Neuronal stem cell (in vitro differentiated cells): Measurements from ENCODE around the gene PACS2.

Experiments used
- DNase-seq: peaks from one replicate; pipeline ENCODE4 v3.0.0-alpha.2; 2013; ENCODE audit warnings: low spot score
- H2AFZ ChIP-seq: one replicate; pipeline ENCODE4 v1.6.1; 2013; ENCODE audit warnings: mild to moderate bottlenecking, low read length, inconsistent platforms
- H2AK5ac ChIP-seq: 2 replicates; pipeline ENCODE4 v1.6.1; 2013; ENCODE audit warnings: low read depth, mild to moderate bottlenecking, inconsistent platforms, low read length, moderate library complexity, mixed read lengths
- H2BK120ac ChIP-seq: 2 replicates; pipeline ENCODE4 v1.6.1; 2013; ENCODE audit warnings: low read depth, mild to moderate bottlenecking, inconsistent platforms, low read length, moderate library complexity, mixed read lengths
- H2BK12ac ChIP-seq: one replicate; pipeline ENCODE4 v1.6.1; 2013; ENCODE audit warnings: low read length, inconsistent platforms
- H2BK15ac ChIP-seq: 2 replicates; pipeline ENCODE4 v1.6.1; 2013; ENCODE audit warnings: mild to moderate bottlenecking, low read length, inconsistent platforms, mixed read lengths
- H2BK5ac ChIP-seq: one replicate; pipeline ENCODE4 v1.6.1; 2013; ENCODE audit warnings: inconsistent platforms, mild to moderate bottlenecking, low read length, moderate library complexity
- H3K14ac ChIP-seq: one replicate; pipeline ENCODE4 v1.6.1; 2013; ENCODE audit warnings: low read length, inconsistent platforms
- H3K18ac ChIP-seq: 2 replicates; pipeline ENCODE4 v1.6.1; 2013; ENCODE audit warnings: low read length, inconsistent platforms
- H3K23ac ChIP-seq: 2 replicates; pipeline ENCODE4 v1.6.1; 2013; ENCODE audit warnings: low read depth, mild to moderate bottlenecking, mixed read lengths, low read length, inconsistent platforms; ENCODE audit not compliant: poor library complexity
- H3K27ac ChIP-seq: replicated peaks from 3 replicates; pipeline ENCODE4 v1.5.1; 2013; ENCODE audit warnings: low read length, inconsistent platforms
- H3K27me3 ChIP-seq, 3 experiments: 2 replicates each; pipeline ENCODE4 v1.6.1; 2013; ENCODE audit warnings: low read length in 3 of 3, mild to moderate bottlenecking in 2 of 3, inconsistent platforms in 1 of 3, low read depth in 1 of 3, mixed read lengths in 1 of 3, moderate library complexity in 1 of 3; ENCODE audit not compliant: control insufficient read depth in 3 of 3, insufficient read depth in 3 of 3
- H3K36me3 ChIP-seq, 2 donors: replicated peaks in 1 of 2; 2 replicates each; pipeline ENCODE4 v1.6.1; 2013; ENCODE audit warnings: low read length in 2 of 2; ENCODE audit not compliant: control insufficient read depth in 2 of 2, insufficient read depth in 2 of 2
- H3K4ac ChIP-seq: 2 replicates; pipeline ENCODE4 v1.6.1; 2013; ENCODE audit warnings: inconsistent platforms, mild to moderate bottlenecking, low read length, moderate library complexity
- H3K4me1 ChIP-seq, 2 donors: 1 replicate in 1 of 2; 2 replicates in 1 of 2; pipeline ENCODE4 v1.6.1; 2013; ENCODE audit warnings: low read length in 2 of 2, low read depth in 1 of 2; ENCODE audit not compliant: control insufficient read depth in 2 of 2, insufficient read depth in 1 of 2
- H3K4me2 ChIP-seq: one replicate; pipeline ENCODE4 v1.6.1; 2013; ENCODE audit warnings: mild to moderate bottlenecking, low read length, inconsistent platforms; ENCODE audit not compliant: insufficient read depth, poor library complexity, severe bottlenecking
- H3K4me3 ChIP-seq, 2 donors: 2 replicates each; pipeline ENCODE4 v1.5.1; 2013; ENCODE audit warnings: low read length in 2 of 2, mild to moderate bottlenecking in 2 of 2, inconsistent platforms in 1 of 2, moderate library complexity in 1 of 2
- H3K79me1 ChIP-seq: one replicate; pipeline ENCODE4 v1.6.1; 2013; ENCODE audit warnings: low read depth, mild to moderate bottlenecking, inconsistent platforms, low read length, moderate library complexity
- H3K9ac ChIP-seq: one replicate; pipeline ENCODE4 v1.6.1; 2013; ENCODE audit warnings: mild to moderate bottlenecking, low read depth, low read length, inconsistent platforms; ENCODE audit not compliant: poor library complexity
- H3K9me3 ChIP-seq, 2 donors: replicated peaks in 1 of 2; 2 replicates each; pipeline versions ENCODE3 to v1.6.1; 2013; ENCODE audit warnings: low read length in 2 of 2, mild to moderate bottlenecking in 2 of 2, inconsistent platforms in 1 of 2, low read depth in 1 of 2, mixed read lengths in 1 of 2, moderate library complexity in 1 of 2; ENCODE audit not compliant: control insufficient read depth in 2 of 2, insufficient read depth in 1 of 2
- H4K8ac ChIP-seq: one replicate; pipeline ENCODE4 v1.6.1; 2013; ENCODE audit warnings: low read depth, mild to moderate bottlenecking, inconsistent platforms, low read length, moderate library complexity
- H4K91ac ChIP-seq: one replicate; pipeline ENCODE4 v1.6.1; 2013; ENCODE audit warnings: low read length, low read depth, mild to moderate bottlenecking, inconsistent platforms; ENCODE audit not compliant: poor library complexity
- WGBS, 2 donors: extraction: QIAGEN DNeasy Blood & Tissue Kit; methylation state at CpG; one replicate each; pipeline ENCODE4 v1.1.7; 2013; ENCODE audit warnings: missing lambda C conversion rate in 2 of 2, mixed read lengths in 1 of 2; ENCODE audit not compliant: insufficient read length in 2 of 2, insufficient replicate concordance in 1 of 2; ENCODE audit errors: extremely low coverage in 2 of 2; 5-methylcytosine and 5-hydroxymethylcytosine counted together

PACS2 gene

GRCh38 chr14:105346876-105347586 is 32.5 kb downstream of the PACS2 start:
- Histone ChIP-seq H3K9ac (peak overlapping the region; percentile 60), H3K79me1 (peaks cover 6% of the 10 kb centered on the region), H2AFZ (no peak overlapping the region), H2AK5ac (peak overlapping the region; percentile 92), H4K8ac (no peak overlapping the region), H3K4me2 (no peak overlapping the region), H3K4me1 (peaks cover 0 to 2% of the 10 kb centered on the region in 2 donors), H3K27me3 (no peaks in the 10 kb centered on the region), H3K36me3 (no peaks in the 10 kb centered on the region), H2BK5ac (peak overlapping the region; percentile 53), H3K14ac (peak overlapping the region; percentile 75), H3K27ac (no peak overlapping the region), H2BK15ac (no peak overlapping the region), H3K9me3 (peaks cover 4 to 5% of the 10 kb centered on the region in 2 donors), H3K4ac (no peak overlapping the region), H3K18ac (peak overlapping the region; percentile 44), H2BK12ac (no peak overlapping the region), H4K91ac (no peak overlapping the region), H3K23ac (peak overlapping the region; percentile 96), H2BK120ac (no peak overlapping the region), H3K4me3 (peak overlapping the region in 1 of 2 donors; percentile 42)
- no peak for DNase-seq
- WGBS, 2 donors, result no CpG with 5 or more reads among the region's 18 CpGs

- peak overlapping the region in 1 of 2 donors; percentile 30 for H3K4me3 ChIP-seq
- no peak overlapping the region for H4K91ac ChIP-seq
- no peaks in the 10 kb centered on the region for H3K36me3 ChIP-seq
- peak overlapping the region; percentile 53 for H2BK5ac ChIP-seq
- no peak overlapping the region for H2AK5ac ChIP-seq
- no peak overlapping the region for H4K8ac ChIP-seq
- H2BK12ac ChIP-seq, result no peak overlapping the region
- no peak overlapping the region for H2BK120ac ChIP-seq
- H3K4me1 ChIP-seq, result peaks cover 0 to 3% of the 10 kb centered on the region in 2 donors
- H3K9me3 ChIP-seq, result peaks cover 4 to 5% of the 10 kb centered on the region in 2 donors
- whole genome bisulfite sequencing, 2 donors, result no CpG with 5 or more reads among the region's 8 CpGs
- H3K9ac ChIP-seq, result peak overlapping the region; percentile 44
- no peak overlapping the region for H3K4me2 ChIP-seq
- no peak overlapping the region for H3K23ac ChIP-seq
- no peak for DNase-seq
- no peak overlapping the region for H3K14ac ChIP-seq
- peaks cover 6% of the 10 kb centered on the region for H3K79me1 ChIP-seq
- H3K4ac ChIP-seq, result no peak overlapping the region
- H3K27me3 ChIP-seq, result no peaks in the 10 kb centered on the region
- no peak overlapping the region for H2AFZ ChIP-seq
- no peak overlapping the region for H2BK15ac ChIP-seq
- H3K27ac ChIP-seq, result no peak overlapping the region
- peak overlapping the region; percentile 44 for H3K18ac ChIP-seq
These were observed 33.0 kb downstream of the PACS2 start for GRCh38 chr14:105347587-105347968.

GRCh38 chr14:105348169-105348944 is 33.8 kb downstream of the PACS2 start:
- H2BK120ac ChIP-seq, result no peak overlapping the region
- WGBS, 2 donors, result no CpG with 5 or more reads among the region's 26 CpGs
- no peak overlapping the region for H3K4ac ChIP-seq
- H4K8ac ChIP-seq, result no peak overlapping the region
- peak overlapping the region; percentile 73 for H3K23ac ChIP-seq
- no peak overlapping the region for H4K91ac ChIP-seq
- no peaks in the 10 kb centered on the region for H3K27me3 ChIP-seq
- H3K4me2 ChIP-seq, result no peak overlapping the region
- H2AFZ ChIP-seq, result no peak overlapping the region
- peaks cover 0 to 3% of the 10 kb centered on the region in 2 donors for H3K4me1 ChIP-seq
- H3K18ac ChIP-seq, result peak overlapping the region; percentile 76
- H3K79me1 ChIP-seq, result peaks cover 6% of the 10 kb centered on the region
- H2BK5ac ChIP-seq, result no peak overlapping the region
- no peak overlapping the region for H3K4me3 ChIP-seq
- no peak overlapping the region for H3K14ac ChIP-seq
- no peak for DNase-seq
- H3K36me3 ChIP-seq, result no peaks in the 10 kb centered on the region
- no peak overlapping the region for H2AK5ac ChIP-seq
- peaks cover 4 to 5% of the 10 kb centered on the region in 2 donors for H3K9me3 ChIP-seq
- H3K27ac ChIP-seq, result no peak overlapping the region
- H2BK12ac ChIP-seq, result no peak overlapping the region
- H3K9ac ChIP-seq, result peak overlapping the region; percentile 12
- H2BK15ac ChIP-seq, result no peak overlapping the region
